Activated T-cell treated with anti-CD3 and anti-CD28 coated beads, Interleukin-2, amount 50 U/mL, for 4 hours (primary cell): ENCODE data around the gene MMP25. TPM values are rescaled to one million over a fixed set of nuclear protein-coding genes. Genes with fewer than 3 reads are reported as not detected.

ENCODE experiments used
- ATAC-seq, 2 donors: fragments of 200-7000 bp; cut with Tn5 transposase; one replicate each; pipeline ENCODE4 v1.10.0; 2021
- DNase-seq: peaks from one replicate; pipeline ENCODE4 v3.0.0-alpha.2; 2020
- H3K27me3 Mint-ChIP-seq: one replicate; pipeline ENCODE4 v1.8.0; 2021; ENCODE audit warnings: low read depth, mixed read lengths
- H3K36me3 Mint-ChIP-seq: one replicate; pipeline ENCODE4 v1.8.0; 2022; ENCODE audit warnings: mixed read lengths; ENCODE audit not compliant: insufficient read depth
- H3K4me1 Mint-ChIP-seq: one replicate; pipeline ENCODE4 v1.8.0; 2021; ENCODE audit warnings: low read depth, mixed read lengths
- H3K4me3 Mint-ChIP-seq: one replicate; pipeline ENCODE4 v1.8.0; 2021; ENCODE audit warnings: mild to moderate bottlenecking, moderate library complexity, mixed read lengths
- H3K9me3 Mint-ChIP-seq: one replicate; pipeline ENCODE4 v1.8.0; 2021; ENCODE audit warnings: mixed read lengths
- total RNA-seq, 3 donors: library from RNA; stranded (reverse); gene quantifications; one replicate each; pipeline ENCODE4 v1.2.1, GENCODE V29; 2021

MMP25 gene, protein sequence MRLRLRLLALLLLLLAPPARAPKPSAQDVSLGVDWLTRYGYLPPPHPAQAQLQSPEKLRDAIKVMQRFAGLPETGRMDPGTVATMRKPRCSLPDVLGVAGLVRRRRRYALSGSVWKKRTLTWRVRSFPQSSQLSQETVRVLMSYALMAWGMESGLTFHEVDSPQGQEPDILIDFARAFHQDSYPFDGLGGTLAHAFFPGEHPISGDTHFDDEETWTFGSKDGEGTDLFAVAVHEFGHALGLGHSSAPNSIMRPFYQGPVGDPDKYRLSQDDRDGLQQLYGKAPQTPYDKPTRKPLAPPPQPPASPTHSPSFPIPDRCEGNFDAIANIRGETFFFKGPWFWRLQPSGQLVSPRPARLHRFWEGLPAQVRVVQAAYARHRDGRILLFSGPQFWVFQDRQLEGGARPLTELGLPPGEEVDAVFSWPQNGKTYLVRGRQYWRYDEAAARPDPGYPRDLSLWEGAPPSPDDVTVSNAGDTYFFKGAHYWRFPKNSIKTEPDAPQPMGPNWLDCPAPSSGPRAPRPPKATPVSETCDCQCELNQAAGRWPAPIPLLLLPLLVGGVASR
- under 1 TPM; 0.46 to 0.84 (median 0.66) TPM for total RNA-seq

DNA sequence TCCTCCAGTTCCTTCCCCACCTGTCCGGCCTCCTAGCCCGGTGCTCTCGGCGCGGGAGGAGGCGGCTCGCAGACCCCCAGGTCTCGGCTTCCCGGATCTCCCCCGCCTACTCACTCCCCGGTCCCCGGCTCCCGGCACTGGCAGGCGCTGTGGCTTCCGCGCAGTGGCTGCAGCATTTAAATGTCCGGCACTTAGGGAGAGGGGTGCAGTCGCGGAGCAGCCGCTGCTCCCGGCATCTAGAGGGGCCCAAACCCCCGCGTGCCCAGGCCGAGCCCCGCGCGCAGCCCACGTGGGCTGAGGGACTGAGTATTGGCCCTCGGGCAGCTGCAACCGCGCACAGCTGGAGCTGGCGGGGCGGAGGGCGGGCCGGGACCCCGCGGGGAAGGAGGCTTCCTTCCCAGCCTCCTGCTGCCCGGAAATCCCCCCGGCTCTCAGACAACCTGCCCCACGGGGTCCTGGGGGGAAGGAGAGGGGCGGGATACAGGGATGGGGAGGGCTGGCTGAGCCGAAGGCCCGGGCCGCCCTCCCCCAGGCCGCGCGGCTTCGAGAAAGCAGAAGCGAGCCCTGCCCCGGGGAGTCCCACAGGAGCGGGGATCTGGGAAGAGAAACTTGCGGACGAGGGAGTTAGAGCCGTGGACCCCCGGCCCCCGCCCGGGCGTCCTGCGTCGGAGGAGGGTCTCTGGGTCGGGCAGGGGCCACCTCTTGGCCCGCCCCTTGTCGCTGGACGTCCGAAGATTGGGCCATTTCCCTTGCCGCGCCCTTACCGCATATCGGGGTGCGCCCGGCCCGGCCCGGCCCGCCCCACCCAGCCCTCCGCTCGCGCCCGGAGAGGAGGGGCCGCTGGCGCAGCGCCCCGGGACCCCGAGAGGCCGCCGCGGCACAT lies at the start of gene MMP25:
Gene MMP25 (plus strand): TSS at position 804 of the 883 bp plus-strand sequence. CDS start 357 bp downstream, outside the sequence.
- Mint-ChIP-seq H3K27me3 (peaks cover 44% of the 10 kb centered on the region), H3K9me3 (no peaks in the 10 kb centered on the region), H3K4me3 (peak within 1 kb of the TSS; percentile 74), H3K4me1 (peaks cover 13% of the 10 kb centered on the region), H3K36me3 (no peaks in the 10 kb centered on the region)
- DNase-seq (no peak), ATAC-seq (peak; percentile 35 to 41)

DNA sequence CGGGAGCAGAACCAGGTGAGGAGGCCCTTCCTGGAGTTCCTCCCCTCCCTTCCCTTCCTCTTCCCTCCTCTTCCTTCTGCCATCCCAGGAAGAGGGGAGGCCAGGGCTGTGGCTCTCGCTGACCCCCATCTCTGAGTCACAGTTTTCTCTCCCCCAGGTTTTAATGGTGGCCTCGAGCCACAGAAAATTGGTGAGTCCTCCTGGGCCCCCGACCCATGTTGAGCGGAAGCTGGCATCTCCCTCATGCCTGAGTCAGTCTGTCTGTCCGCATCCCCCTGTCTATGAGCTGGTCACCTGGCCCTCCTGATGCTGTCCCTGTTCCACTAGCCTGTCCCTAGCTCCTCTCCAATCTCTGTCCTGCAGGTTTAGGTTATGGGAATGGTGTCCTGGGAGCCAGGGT lies 46.4 kb upstream of the MMP25 start:
- Mint-ChIP-seq H3K9me3 (no peaks in the 10 kb centered on the region), H3K27me3 (peaks cover 4% of the 10 kb centered on the region), H3K4me3 (no peak overlapping the region), H3K4me1 (peaks cover 2% of the 10 kb centered on the region), H3K36me3 (no peaks in the 10 kb centered on the region)
- no peak for DNase-seq
- ATAC-seq = no peak

DNA sequence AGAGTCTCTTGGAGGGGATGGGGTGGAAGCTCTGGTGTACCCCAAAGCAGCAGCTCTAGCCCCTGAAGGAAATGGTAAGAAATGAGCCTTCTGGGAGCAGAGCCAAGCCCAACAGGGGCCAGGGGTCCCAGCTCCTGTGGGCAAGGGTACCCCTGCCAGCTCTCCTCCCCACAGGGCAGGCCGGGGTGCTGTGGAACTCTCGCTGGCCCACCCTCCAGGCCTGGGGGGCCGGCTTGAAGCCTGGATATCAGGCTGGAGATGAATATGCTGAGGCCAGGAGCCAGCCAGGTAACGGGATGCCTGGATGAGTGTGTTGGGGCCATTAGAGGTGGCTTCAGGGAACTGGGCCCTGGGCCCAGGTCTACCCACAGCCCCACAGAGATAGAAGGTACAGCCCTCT lies 45.8 kb upstream of the MMP25 start:
- Mint-ChIP-seq H3K36me3 (no peaks in the 10 kb centered on the region), H3K4me1 (peaks cover 4% of the 10 kb centered on the region), H3K27me3 (peaks cover 5% of the 10 kb centered on the region), H3K9me3 (no peaks in the 10 kb centered on the region), H3K4me3 (no peak overlapping the region)
- DNase-seq = no peak
- ATAC-seq = no peak

DNA sequence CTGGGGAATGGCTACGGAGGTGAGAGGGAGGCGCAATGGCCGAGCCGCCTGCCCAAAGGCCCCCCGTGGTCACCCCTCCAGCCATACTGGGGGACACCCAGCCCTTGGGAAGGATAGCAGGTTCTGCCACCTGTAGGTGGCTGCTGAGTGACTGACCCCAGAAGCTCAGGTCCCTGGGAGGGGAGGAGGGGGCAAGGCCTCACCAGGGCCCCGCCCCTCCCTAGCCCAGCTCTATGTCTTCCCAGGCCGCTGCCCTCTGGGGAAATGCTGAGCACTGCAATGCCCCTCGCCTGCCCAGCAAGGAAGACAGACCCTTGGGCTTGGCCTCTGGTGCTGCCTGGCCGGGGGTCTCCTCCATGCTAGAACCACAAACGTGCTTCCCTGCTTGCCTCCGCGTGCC lies 45.0 kb upstream of the MMP25 start:
- H3K27me3 Mint-ChIP-seq = peaks cover 8% of the 10 kb centered on the region
- ATAC-seq (no peak), DNase-seq (no peak)
- no peaks in the 10 kb centered on the region for H3K36me3 Mint-ChIP-seq
- no peak overlapping the region for H3K4me3 Mint-ChIP-seq
- peaks cover 4% of the 10 kb centered on the region for H3K4me1 Mint-ChIP-seq
- no peaks in the 10 kb centered on the region for H3K9me3 Mint-ChIP-seq

DNA sequence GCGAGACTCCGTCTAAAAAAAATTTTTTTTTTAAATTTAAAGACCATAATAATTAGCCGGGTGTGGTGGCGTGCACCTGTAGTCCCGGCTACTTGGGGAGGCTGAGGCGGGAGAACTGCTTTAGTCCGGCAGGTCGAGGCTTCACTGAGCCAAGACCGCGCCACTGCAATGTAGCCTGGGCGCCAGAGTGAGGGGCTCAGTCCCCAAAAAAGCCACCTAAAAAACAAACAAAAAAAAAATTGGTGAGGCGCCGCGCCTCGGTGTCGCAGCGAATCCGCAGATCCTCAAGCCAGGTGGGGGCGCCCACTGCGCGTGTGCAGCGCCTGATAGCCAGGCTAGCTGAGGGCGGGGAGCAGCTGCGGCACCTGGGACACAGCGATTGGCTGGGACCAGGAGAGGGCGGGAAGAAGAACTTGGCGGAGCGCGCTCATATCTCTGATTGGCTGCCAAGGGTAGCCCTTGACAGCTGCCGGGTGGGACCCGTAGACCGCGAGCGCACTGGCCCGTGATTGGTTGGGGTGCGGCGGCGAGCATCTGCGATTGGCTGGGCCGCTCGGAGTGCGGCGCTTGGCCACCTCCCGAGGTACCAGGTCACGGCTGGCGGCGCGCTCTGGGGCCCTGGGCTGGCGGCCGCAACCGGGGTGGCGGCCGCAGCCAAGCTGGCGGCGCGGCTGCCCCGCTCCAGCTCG lies 42.6 kb upstream of the MMP25 start:
- Mint-ChIP-seq H3K9me3 (no peaks in the 10 kb centered on the region), H3K36me3 (no peaks in the 10 kb centered on the region), H3K4me1 (peaks cover 24% of the 10 kb centered on the region), H3K27me3 (peaks cover 8% of the 10 kb centered on the region), H3K4me3 (peak overlapping the region; percentile 70)
- peak; percentile 99 for ATAC-seq
- DNase-seq = peak; percentile 94

DNA sequence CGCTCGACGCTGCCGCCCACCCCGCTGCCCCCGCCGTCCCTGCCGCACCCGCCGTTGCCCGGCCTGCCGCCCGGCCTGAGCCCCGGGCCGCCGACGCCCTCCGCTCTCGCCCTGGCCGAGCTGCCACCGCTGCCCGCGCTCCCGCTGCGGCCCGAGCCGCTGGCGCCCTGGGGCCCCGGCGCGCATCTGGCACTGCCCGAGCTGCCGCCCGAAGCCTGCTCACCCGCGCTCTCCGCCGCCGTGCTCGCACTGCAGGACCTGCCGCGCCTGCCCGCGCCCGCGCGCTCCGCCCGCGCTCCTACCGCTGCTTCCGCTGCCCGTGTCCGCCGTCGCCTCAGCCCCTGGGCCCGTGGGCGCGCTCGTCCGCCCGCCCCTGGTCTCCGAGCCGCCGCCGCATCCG lies 42.0 kb upstream of the MMP25 start:
- ATAC-seq (peak; percentile 23 to 28), DNase-seq (no peak)
- peaks cover 8% of the 10 kb centered on the region for H3K27me3 Mint-ChIP-seq
- no peaks in the 10 kb centered on the region for H3K36me3 Mint-ChIP-seq
- peaks cover 24% of the 10 kb centered on the region for H3K4me1 Mint-ChIP-seq
- H3K9me3 Mint-ChIP-seq = no peaks in the 10 kb centered on the region
- no peak overlapping the region for H3K4me3 Mint-ChIP-seq

DNA sequence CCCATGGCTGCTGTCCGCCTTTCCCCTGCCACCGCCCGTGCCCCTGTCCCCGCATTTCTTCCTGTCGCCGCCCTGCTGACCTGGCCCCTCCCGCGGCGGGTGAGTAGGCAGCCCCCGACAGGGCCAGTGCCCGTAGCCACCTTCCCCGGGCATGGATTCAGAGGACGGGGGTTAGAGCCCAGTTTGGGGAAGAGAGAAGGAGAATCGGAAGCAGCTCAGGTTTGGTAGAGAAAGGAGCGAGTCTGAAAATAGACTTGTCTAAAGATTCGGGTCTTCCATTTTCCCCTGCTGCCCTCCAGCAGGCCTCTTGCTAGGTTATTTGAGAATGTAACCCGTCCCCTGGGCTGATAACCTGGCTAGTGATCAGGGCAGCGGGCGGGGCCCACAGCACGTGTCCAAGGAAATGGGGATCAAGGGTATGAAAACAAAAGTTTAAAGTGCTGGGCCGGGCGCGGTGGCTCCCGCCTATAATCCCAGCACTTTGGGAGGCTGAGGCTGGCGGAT lies 41.5 kb upstream of the MMP25 start:
- H3K36me3 Mint-ChIP-seq = no peaks in the 10 kb centered on the region
- peaks cover 24% of the 10 kb centered on the region for H3K4me1 Mint-ChIP-seq
- ATAC-seq (no peak), DNase-seq (no peak)
- H3K9me3 Mint-ChIP-seq = no peaks in the 10 kb centered on the region
- peak overlapping the region; percentile 61 for H3K4me3 Mint-ChIP-seq
- peaks cover 8% of the 10 kb centered on the region for H3K27me3 Mint-ChIP-seq

DNA sequence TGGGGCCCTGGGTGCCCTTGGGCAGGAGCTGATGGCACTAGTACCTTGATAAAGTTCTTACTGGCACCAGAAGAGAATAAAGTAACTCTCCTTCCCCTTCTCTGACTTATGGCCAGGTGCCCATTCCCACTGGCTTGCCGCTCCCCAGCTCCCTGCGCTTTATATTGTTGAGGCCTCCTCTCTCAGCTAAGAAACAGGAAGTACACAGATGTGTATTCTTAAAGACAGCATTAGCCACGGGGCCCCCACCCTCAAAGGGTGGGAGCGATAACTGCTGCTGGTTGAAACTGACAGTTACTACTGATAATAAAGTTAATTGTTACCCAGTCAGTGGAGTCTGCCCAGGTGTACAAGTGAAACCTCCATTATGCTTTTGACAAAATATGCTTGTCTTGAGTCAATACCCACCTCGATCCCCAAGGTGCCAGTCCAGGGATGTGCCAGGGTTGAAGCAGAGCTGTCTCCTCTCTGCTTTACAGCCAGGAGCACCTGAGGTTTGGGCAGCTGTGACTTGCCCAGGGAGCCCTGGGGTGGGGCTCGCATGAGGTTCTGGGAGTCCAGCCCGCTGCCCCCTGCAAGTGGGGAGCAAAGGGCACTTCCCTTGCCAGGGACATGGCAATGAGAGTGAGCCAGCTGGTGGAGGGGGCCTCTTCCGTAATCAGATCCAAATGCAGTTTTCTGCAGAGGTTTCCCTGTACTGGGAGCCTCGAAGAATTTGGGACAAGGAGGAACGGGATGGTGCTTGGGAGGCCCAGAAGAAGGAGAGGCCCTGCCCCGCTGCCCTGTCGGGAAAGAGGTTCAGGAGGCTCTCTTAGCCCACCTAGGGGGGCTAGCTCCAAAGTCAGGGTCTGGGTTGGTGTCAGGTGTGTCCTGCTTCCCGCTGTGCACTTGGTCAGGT lies 39.1 kb upstream of the MMP25 start:
- no peaks in the 10 kb centered on the region for H3K9me3 Mint-ChIP-seq
- H3K4me1 Mint-ChIP-seq = peaks cover 24% of the 10 kb centered on the region
- ATAC-seq (no peak), DNase-seq (no peak)
- peaks cover 5% of the 10 kb centered on the region for H3K27me3 Mint-ChIP-seq
- H3K36me3 Mint-ChIP-seq = no peaks in the 10 kb centered on the region
- peak overlapping the region; percentile 21 for H3K4me3 Mint-ChIP-seq

DNA sequence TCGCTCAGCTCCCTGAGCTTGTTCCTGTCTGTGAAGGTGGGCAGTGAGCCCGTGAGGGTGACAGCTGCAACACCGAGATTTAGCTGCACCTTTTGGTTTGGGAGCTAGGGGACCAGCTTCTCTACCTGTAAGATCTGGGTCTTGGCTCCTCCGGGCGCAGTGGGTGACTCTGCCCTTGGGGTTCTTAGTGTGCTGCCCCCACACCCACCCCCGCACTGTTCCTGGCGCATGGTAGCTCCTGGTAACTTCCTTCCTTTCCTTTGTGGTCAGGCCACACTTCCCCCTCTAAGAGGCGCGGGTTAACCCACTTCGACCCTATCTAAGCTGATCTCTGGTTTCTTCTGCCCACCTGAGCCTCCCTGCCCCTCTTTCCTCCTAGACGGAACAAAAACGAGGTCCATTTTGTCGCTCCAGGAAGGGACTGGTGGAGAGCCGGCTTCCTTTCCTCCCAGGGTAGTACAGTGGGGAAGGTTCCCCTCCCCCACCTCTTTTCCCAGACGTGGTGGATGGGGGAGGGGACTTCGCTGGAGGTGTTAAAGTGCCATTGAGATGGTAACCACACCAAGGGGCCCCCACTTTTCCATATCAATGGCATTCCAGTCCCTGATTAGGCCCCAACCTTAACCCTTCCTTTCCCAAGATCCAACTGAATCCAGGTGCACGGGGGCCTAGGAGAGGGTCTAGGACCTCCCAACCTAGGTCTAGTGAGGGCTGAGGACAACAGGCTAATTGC lies 38.2 kb upstream of the MMP25 start:
- ATAC-seq (no peak), DNase-seq (peak; percentile 32)
- peaks cover 5% of the 10 kb centered on the region for H3K27me3 Mint-ChIP-seq
- H3K4me1 Mint-ChIP-seq = peaks cover 24% of the 10 kb centered on the region
- H3K36me3 Mint-ChIP-seq = no peaks in the 10 kb centered on the region
- no peaks in the 10 kb centered on the region for H3K9me3 Mint-ChIP-seq
- H3K4me3 Mint-ChIP-seq = peak overlapping the region; percentile 21

DNA sequence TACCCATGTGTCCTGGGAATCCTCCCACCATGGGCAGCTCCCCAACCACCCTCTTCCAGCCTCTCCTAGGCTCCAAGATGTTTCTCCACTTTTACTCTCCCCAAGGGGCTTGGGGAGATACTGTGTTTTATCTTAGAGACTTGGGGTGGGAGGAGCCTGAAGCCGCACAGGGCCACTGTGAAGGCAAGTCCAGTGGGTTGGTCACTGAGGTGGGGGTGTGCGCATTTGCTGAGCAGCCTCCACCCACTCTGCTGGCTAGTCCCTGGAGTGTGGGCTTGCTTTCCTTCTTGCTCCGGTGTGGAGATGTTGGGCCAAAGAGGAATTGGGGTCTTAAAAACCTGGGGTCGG lies 37.7 kb upstream of the MMP25 start:
- no peak for DNase-seq
- Mint-ChIP-seq H3K4me3 (no peak overlapping the region), H3K36me3 (no peaks in the 10 kb centered on the region), H3K4me1 (peaks cover 24% of the 10 kb centered on the region), H3K27me3 (peaks cover 5% of the 10 kb centered on the region), H3K9me3 (no peaks in the 10 kb centered on the region)
- ATAC-seq = no peak

DNA sequence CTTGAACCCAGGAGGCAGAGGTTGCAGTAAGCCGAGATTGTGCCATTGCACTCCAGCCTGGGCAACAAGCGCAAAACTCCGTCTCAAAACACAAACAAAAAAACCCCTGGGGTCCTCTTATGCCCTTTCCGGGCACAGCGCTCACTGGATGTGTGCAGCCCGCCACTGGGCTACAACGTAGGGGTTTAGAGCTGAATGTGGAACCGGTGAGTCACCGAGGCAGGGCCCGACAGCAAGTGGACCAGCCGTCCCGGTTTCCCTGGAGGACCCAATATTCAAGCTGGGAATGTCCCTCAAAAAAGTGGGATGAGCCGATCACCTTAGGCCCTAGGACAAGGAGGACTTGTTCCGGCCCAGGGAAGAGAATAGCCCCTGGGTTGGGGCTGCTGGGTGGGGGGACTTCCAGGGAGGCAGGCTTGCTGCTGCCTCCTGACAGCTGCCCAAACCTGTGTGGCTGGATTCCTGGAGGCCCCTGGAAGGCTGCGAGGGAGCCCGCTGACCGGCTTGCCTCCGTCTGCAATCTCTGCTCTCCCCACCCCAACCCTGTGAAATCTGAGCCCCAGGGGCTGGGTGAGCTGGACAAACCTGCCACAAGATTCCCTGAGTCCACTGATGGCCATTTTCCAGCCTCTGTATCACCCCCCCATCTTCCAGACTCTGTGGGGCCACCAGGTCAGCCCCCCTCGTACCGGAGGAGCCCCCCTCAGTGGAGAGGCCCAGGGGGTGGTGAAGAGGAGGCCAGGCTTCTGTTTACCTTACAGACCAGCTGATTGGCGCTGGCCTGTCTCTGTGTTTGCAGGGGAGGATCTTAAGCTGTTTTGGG lies 36.6 kb upstream of the MMP25 start:
- Mint-ChIP-seq H3K36me3 (no peaks in the 10 kb centered on the region), H3K4me1 (peaks cover 23% of the 10 kb centered on the region), H3K27me3 (peaks cover 8% of the 10 kb centered on the region), H3K9me3 (no peaks in the 10 kb centered on the region), H3K4me3 (no peak overlapping the region)
- ATAC-seq (no peak), DNase-seq (no peak)

DNA sequence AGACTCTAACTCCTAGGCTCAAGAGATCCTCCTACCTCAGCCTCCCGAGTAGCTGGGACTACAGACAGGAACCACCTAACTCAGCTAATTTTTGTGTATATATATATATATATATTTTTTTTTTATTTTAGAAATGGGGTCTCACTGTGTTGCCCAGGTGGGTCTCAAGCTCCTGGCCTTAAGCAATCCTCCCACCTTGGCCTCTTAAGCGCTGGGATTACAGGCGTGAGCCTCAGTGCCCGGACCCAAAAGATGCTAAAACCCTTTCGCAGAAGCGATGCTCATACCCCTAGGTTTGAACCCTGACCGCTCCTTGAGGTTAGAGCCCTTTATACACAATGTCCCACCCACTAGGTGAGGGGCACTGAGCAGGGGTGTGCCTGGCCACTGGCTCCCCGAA lies 35.9 kb upstream of the MMP25 start:
- DNase-seq (no peak), ATAC-seq (no peak)
- H3K27me3 Mint-ChIP-seq = peaks cover 5% of the 10 kb centered on the region
- H3K36me3 Mint-ChIP-seq = no peaks in the 10 kb centered on the region
- peaks cover 20% of the 10 kb centered on the region for H3K4me1 Mint-ChIP-seq
- no peaks in the 10 kb centered on the region for H3K9me3 Mint-ChIP-seq
- no peak overlapping the region for H3K4me3 Mint-ChIP-seq
